GM13976 (cell line): Measurements from ENCODE around the gene DIO2.

Experiments
- DNase-seq: peaks from one replicate; pipeline ENCODE4 v3.0.0; 2012; ENCODE audit warnings: low spot score
- CTCF ChIP-seq: IDR thresholded peaks from 2 replicates; pipeline ENCODE4 v1.5.1; 2012; ENCODE audit warnings: borderline replicate concordance, mild to moderate bottlenecking; ENCODE audit not compliant: insufficient read depth; ENCODE audit errors: extremely low read depth, missing control alignments, control extremely low read depth
- in situ Hi-C: fragments of 300-500 bp; cut with MboI; formaldehyde crosslinking; loops from one replicate; pipeline ENCODE4 v1.12.0; 2022; ENCODE audit warnings: low sequenced_read_pairs, mixed read lengths, inconsistent platforms; ENCODE audit not compliant: unreplicated experiment

DIO2 gene

GRCh38 chr14:80208461-80208860, 2.8 kb downstream of the DIO2 start:
- DNase-seq, result no peak
- in situ Hi-C loops, result loop anchor here (25.0 kb wide), 1 partner anchor 654 kb away; no protein-coding TSS in a partner anchor
- TF ChIP-seq CTCF, result no peak

DNA sequence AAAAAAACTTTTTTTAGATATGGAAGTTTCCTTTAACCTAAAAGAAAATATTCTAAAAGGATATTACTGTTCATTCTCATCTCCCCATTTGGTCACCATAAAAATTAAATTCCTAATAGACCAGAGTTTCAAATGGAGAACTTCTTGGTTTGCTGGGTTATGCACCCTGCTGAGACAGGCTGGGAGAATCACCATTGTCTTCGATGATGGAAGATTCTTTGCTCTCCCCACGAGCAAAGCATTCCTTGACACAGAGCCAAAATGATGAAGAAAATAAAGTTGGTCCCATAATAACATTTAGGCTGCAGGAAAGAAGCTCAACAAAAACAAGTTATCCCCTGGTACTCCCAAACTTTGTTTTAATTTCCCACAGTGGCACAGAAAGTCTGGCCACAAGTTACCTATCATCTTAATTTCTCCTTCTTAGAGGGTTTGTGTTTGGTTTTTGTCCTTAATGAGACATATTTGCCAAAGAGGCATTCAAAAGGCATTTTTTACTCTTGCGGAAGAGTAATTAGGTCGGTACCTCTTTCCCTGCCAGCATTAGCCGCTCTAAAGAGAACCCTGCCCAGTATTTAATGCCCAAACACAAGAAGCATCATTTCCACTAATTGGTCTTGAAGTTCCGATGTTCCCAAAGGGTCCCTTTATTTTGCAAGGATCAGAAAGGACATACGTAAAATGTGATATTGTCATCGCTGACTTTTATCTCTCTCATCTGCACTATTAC, 4.8 kb downstream of the DIO2 start:
- TF ChIP-seq CTCF, result no peak
- DNase-seq, result no peak
- in situ Hi-C loops, result loop anchor here (25.0 kb wide), 1 partner anchor 656 kb away; no protein-coding TSS in a partner anchor

- DNase-seq, result peak; percentile 12
- in situ Hi-C loops, result loop anchor here (25.0 kb wide), 1 partner anchor 659 kb away; no protein-coding TSS in a partner anchor
- TF ChIP-seq CTCF, result peak; percentile 49
Observed at GRCh38 chr14:80202888-80203562, 8.3 kb downstream of the DIO2 start.

- in situ Hi-C loops, result loop anchor here (25.0 kb wide), 1 partner anchor 662 kb away; no protein-coding TSS in a partner anchor
- no peak for DNase-seq
- no peak for TF ChIP-seq CTCF
Observed at GRCh38 chr14:80200093-80200492, 11.2 kb downstream of the DIO2 start.

GRCh38 chr14:80188571-80188970, 22.7 kb downstream of the DIO2 start:
- in situ Hi-C loops, result no loop called here
- TF ChIP-seq CTCF, result no peak
- DNase-seq, result no peak

DNA sequence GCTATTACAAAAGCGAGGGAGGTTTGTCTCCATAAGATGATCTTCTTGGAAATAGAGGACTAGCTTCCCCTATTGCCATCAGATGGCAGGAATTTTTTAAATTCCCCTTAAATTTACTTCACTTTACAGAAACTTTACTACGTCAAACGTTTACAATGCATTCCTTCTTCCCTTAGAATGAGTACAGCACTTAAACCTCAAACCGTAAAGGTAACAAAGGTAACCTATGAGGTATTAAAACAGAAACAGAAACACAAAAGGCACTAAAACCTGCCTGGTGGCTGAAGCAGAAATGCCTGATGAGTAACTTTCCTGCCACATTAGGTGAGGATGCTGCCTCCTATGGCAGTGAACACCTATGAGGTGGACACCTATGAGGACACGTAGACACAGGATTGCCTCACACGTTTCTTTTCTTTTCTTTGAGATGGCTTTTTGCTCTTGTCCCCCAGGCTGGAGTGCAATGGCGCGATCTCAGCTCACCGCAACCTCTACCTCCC, 25.0 kb downstream of the DIO2 start:
- TF ChIP-seq CTCF, result no peak
- in situ Hi-C loops, result no loop called here
- DNase-seq, result no peak
